ENCODE measurements around the gene C3. TPM values are rescaled to one million over a fixed set of nuclear protein-coding genes. Genes with fewer than 3 reads are reported as not detected.

The C3 gene
- total RNA-seq, 4 donors from 2014 or later: 50.1 to 351 (median 194) TPM

GRCh38 chr19:6740589-6741343 lies 20.3 kb upstream of the C3 start:
- intact Hi-C loops (cut with DNase I; ENCODE audit: low total_unique reads) (no loop called here), in situ Hi-C loops (cut with MboI; ENCODE audit: low pct_ligation_motif_present in 1 of 4, low pct_unique_long_range_greater_than_20kb in 1 of 4, low sequenced_read_pairs in 3 of 4) (loop anchor here in 2 of 4 donors (25.0 kb wide), 1 partner anchor 122 kb away; no protein-coding TSS in a partner anchor)
- TF ChIP-seq POLR2A (IDR thresholded peaks at IDR 0.05) (peak; percentile 17), EP300 (IDR thresholded peaks at IDR 0.05; ENCODE audit: low read depth) (no peak), POLR2AphosphoS5 (IDR thresholded peaks at IDR 0.05) (peak; percentile 26 to 44 (median 40))
- peak; percentile 62 for DNase-seq
- H3K27me3 ChIP-seq: no peaks in the 10 kb centered on the region
- no peaks in the 10 kb centered on the region for H3K9me3 ChIP-seq
- peaks cover 0 to under 1% (median 0%) of the 10 kb centered on the region in 4 donors for H3K36me3 ChIP-seq
- H3K4me3 ChIP-seq: peak overlapping the region; percentile 73 to 93 (median 82)
- WGBS, 2 donors (ENCODE audit: low coverage in 1 of 2): 2% methylated on average over 43 of the region's 46 CpGs; no CpG with 5 or more reads in 1 of the 2 donors
- H3K4me1 ChIP-seq: peaks cover 41 to 67% (median 60%) of the 10 kb centered on the region in 4 donors
- peak overlapping the region; percentile 91 to 99 (median 97) for H3K27ac ChIP-seq

- intact Hi-C loops (cut with DNase I; ENCODE audit: low total_unique reads) (loop anchor here (5.0 kb wide), 1 partner anchor 627 kb away; no protein-coding TSS in a partner anchor), in situ Hi-C loops (cut with MboI; ENCODE audit: low pct_ligation_motif_present in 1 of 4, low pct_unique_long_range_greater_than_20kb in 1 of 4, low sequenced_read_pairs in 3 of 4) (loop anchor here in 3 of 4 donors (5.0 to 25.0 kb wide), 3 partner anchors 122 to 215 kb away; no protein-coding TSS in a partner anchor)
- peak; percentile 54 for DNase-seq
- Histone ChIP-seq H3K9me3 (no peaks in the 10 kb centered on the region), H3K36me3 (no peaks in the 10 kb centered on the region), H3K27ac (peak overlapping the region; percentile 91 to 99 (median 97)), H3K27me3 (no peaks in the 10 kb centered on the region), H3K4me1 (peaks cover 39 to 66% (median 56%) of the 10 kb centered on the region in 4 donors), H3K4me3 (peak overlapping the region; percentile 73 to 93 (median 82))
- WGBS, 2 donors (ENCODE audit: low coverage in 1 of 2): 1% methylated on average over 34 of the region's 34 CpGs; no CpG with 5 or more reads in 1 of the 2 donors
- no peak for TF ChIP-seq CTCF (IDR thresholded peaks at IDR 0.05)
- TF ChIP-seq EP300 (IDR thresholded peaks at IDR 0.05; ENCODE audit: low read depth): no peak
- TF ChIP-seq POLR2A (IDR thresholded peaks at IDR 0.05): no peak
- TF ChIP-seq POLR2AphosphoS5 (IDR thresholded peaks at IDR 0.05): no peak
Observed at GRCh38 chr19:6739883-6740588, 19.6 kb upstream of the C3 start.

GRCh38 chr19:6739390-6739882 lies 19.0 kb upstream of the C3 start, which contains the start of gene TRIP10:
Gene TRIP10 (plus strand): TSS chr19:6739680. CDS start chr19:6739762, 82 bp downstream.
- 0% methylated on average over 24 of the region's 47 CpGs; no CpG with 5 or more reads in 1 of the 2 donors for WGBS, 2 donors (ENCODE audit: low coverage in 1 of 2)
- intact Hi-C loops (cut with DNase I; ENCODE audit: low total_unique reads): loop anchor here (5.0 kb wide), 1 partner anchor 628 kb away; no protein-coding TSS in a partner anchor
- no peak for TF ChIP-seq CTCF (IDR thresholded peaks at IDR 0.05)
- TF ChIP-seq POLR2A (IDR thresholded peaks at IDR 0.05): peak; percentile 74
- TF ChIP-seq EP300 (IDR thresholded peaks at IDR 0.05; ENCODE audit: low read depth): no peak
- TF ChIP-seq POLR2AphosphoS5 (IDR thresholded peaks at IDR 0.05): peak; percentile 61 to 83 (median 70)
- Histone ChIP-seq H3K4me3 (peak within 1 kb of the TSS; percentile 73 to 93 (median 82)), H3K27ac (peak within 1 kb of the TSS; percentile 91 to 99 (median 97)), H3K4me1 (peaks cover 35 to 60% (median 50%) of the 10 kb centered on the region in 4 donors), H3K9me3 (no peaks in the 10 kb centered on the region), H3K36me3 (no peaks in the 10 kb centered on the region), H3K27me3 (no peaks in the 10 kb centered on the region)
- in situ Hi-C loops (cut with MboI; ENCODE audit: low pct_ligation_motif_present in 1 of 4, low pct_unique_long_range_greater_than_20kb in 1 of 4, low sequenced_read_pairs in 3 of 4): loop anchor here in 3 of 4 donors (5.0 to 25.0 kb wide), 3 partner anchors 123 to 215 kb away; no protein-coding TSS in a partner anchor
- DNase-seq: peak; percentile 89

- DNase-seq: peak; percentile 75
- in situ Hi-C loops (cut with MboI; ENCODE audit: low pct_ligation_motif_present in 1 of 4, low pct_unique_long_range_greater_than_20kb in 1 of 4, low sequenced_read_pairs in 3 of 4) (loop anchor here in 3 of 4 donors (5.0 to 25.0 kb wide), 3 partner anchors 123 to 214 kb away; no protein-coding TSS in a partner anchor), intact Hi-C loops (cut with DNase I; ENCODE audit: low total_unique reads) (loop anchor here (5.0 kb wide), 1 partner anchor 628 kb away; no protein-coding TSS in a partner anchor)
- Histone ChIP-seq H3K27me3 (no peaks in the 10 kb centered on the region), H3K36me3 (no peaks in the 10 kb centered on the region), H3K9me3 (no peaks in the 10 kb centered on the region), H3K4me3 (peak overlapping the region; percentile 0 to 78 (median 63)), H3K4me1 (peaks cover 29 to 55% (median 44%) of the 10 kb centered on the region in 4 donors), H3K27ac (peak overlapping the region; percentile 91 to 99 (median 97))
- TF ChIP-seq POLR2AphosphoS5 (IDR thresholded peaks at IDR 0.05) (peak in 1 of 3 donors; percentile 22), EP300 (IDR thresholded peaks at IDR 0.05; ENCODE audit: low read depth) (no peak), CTCF (IDR thresholded peaks at IDR 0.05) (peak in 1 of 5 experiments; percentile 3), POLR2A (IDR thresholded peaks at IDR 0.05) (no peak)
- WGBS, 2 donors (ENCODE audit: low coverage in 1 of 2): 10% methylated on average over 24 of the region's 24 CpGs; no CpG with 5 or more reads in 1 of the 2 donors
Observed at GRCh38 chr19:6738787-6739389, 18.4 kb upstream of the C3 start.

All from transverse colon (tissue), 4 donors.